HG03575 (cell line): Measurements from ENCODE around the gene OR1J4.

Experiments
- ATAC-seq: cut with Tn5 transposase; IDR thresholded peaks from one replicate; pipeline ENCODE4 v1.9.1; 2021; ENCODE audit not compliant: unreplicated experiment, insufficient number of reproducible peaks, low FRiP score; ENCODE audit errors: extremely low read depth

The OR1J4 gene

DNA sequence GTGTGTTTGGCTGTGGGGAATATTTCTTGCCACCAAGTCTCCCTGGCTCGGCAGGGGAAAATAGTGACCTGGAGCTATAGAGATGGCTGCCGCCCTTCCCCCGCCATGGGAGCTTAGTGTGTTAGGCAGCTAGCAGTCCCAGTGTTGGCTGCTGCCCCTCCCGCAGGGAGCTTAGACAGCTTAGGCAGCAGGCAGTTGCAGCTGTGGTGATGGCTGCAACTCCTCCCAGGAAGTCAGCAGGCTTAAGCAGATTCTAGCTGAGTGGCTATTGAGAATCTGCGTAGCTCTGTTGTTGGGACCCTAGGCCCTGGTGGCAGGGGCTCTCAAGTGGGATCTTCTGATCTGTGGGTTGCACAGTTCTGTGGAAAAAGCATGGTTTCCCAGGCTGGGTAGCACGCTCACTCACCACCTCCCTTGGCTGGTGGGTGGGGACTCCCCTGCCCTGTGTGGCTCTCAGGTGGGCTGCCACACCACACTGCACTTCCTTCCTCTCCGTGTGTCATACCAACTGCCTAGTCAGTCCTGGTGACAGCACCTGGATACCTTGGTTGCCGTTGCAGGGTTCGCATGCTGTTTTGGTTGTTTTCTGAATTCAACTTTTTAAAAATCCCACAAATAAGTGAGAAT is 43.3 kb downstream of the OR1J4 start:
- no peak for ATAC-seq

DNA sequence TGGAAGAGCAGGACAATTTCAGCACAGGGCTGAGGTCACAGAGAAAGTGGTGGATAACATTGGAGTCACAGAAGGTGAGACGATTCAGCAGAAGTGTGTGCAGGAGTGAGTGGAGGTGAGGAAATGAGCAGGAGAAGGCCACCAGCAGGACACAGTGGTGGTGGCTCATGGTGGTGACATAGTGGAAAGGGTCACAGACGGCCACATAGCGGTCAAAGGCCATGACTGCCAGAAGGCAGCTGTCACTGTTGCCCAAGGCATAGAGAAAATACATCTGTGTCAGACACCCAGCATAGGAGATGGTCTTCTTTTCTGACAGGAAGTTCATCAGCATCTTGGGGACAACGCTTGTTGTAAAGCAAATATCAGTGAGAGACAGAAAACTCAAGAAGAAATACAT is 49.0 kb downstream of the OR1J4 start:
- ATAC-seq: no peak
